DND-41 (cell line): ENCODE results near the gene SEC24C.

Experiments used
- EZH2 ChIP-seq: IDR thresholded peaks from 3 replicates; pipeline ENCODE4 v1.6.1; 2012; ENCODE audit warnings: borderline replicate concordance, low read depth, mild to moderate bottlenecking, moderate library complexity, low read length, inconsistent platforms; ENCODE audit not compliant: severe bottlenecking
- TF ChIP-seq, protein P1 (sequence below): IDR thresholded peaks from 2 replicates; pipeline ENCODE4 v1.5.1; 2012; ENCODE audit warnings: borderline replicate concordance, low read length, moderate library complexity, mild to moderate bottlenecking; ENCODE audit not compliant: poor library complexity, severe bottlenecking; ENCODE audit errors: extremely low read depth

DNA sequence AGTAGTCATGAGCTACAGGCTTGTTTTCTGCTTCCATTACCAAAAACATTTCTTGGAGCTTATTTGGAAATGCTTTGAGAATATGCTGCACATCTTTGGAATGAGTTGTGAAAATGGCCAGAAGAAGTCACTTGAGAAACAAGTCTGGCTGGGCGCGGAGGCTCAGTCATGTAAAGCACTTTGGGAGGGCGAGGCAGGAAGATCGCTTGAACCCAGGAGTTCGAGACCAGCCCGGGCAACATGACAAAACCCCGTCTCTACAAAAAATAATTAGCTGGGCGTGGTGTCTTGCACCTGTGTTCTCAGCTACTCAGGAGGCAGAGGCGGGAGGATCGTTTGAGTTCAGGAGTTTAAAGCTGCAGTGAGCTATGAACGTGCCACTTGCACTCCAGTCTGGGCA lies 36.8 kb downstream of the SEC24C start:
- no peak for TF ChIP-seq EZH2
- TF ChIP-seq, protein P1, sequence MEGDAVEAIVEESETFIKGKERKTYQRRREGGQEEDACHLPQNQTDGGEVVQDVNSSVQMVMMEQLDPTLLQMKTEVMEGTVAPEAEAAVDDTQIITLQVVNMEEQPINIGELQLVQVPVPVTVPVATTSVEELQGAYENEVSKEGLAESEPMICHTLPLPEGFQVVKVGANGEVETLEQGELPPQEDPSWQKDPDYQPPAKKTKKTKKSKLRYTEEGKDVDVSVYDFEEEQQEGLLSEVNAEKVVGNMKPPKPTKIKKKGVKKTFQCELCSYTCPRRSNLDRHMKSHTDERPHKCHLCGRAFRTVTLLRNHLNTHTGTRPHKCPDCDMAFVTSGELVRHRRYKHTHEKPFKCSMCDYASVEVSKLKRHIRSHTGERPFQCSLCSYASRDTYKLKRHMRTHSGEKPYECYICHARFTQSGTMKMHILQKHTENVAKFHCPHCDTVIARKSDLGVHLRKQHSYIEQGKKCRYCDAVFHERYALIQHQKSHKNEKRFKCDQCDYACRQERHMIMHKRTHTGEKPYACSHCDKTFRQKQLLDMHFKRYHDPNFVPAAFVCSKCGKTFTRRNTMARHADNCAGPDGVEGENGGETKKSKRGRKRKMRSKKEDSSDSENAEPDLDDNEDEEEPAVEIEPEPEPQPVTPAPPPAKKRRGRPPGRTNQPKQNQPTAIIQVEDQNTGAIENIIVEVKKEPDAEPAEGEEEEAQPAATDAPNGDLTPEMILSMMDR, result no peak
